HG02840 (cell line): ENCODE results near the gene RPL28.
"Not testable (repeated sequence)": the region's sequence is repeated elsewhere in the genome, so short reads cannot be mapped to it uniquely, and the experiment has no call there.

Experiments used
- ATAC-seq: cut with Tn5 transposase; IDR thresholded peaks from one replicate; pipeline ENCODE4 v1.9.1; 2021; ENCODE audit warnings: mild to moderate bottlenecking, moderate library complexity, moderate number of reproducible peaks; ENCODE audit not compliant: unreplicated experiment, low FRiP score

The RPL28 gene

DNA sequence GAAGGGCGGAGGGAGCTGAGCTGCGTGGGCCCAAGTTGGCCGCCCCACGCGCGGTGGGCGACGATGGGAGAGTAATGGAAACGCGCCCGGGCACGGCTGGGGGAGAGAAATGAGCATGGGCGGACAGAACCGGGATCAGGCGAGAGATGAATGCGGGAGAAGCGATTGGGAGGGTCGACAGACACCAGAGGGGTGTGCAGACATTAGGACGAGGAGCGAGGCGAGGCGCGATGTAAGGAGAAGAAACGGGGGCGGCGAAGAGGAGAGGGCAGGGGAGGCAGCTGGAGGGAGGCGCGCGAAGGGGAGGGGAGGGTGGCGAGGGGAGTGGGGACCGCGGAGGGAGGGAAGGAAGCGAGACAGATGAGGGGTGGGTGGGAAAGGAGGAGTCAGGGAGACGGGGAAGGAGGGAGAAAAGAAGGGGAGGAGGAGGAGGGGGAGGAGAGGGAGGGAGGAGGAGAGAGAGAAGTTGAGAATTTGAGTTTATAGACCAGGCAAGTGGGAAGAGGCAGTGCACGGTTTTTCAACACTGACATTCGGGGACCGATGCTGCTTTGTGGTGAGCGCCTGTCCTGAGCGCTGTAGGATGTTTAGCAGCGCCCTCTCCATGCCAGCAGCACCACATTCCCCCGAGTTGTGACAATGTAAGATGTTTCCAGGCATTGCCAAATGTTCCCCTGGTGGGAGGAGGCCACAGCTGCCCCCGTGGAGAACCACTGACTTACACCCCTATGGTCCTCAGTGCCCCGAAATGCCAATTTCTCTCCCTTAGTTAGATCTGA lies 57.5 kb downstream of the RPL28 start, which contains the start of gene SHISA7:
Gene SHISA7 (minus strand): TSS at position 256 of the 779 bp plus-strand sequence. CDS start 437 bp downstream, outside the sequence.
- no peak for ATAC-seq

DNA sequence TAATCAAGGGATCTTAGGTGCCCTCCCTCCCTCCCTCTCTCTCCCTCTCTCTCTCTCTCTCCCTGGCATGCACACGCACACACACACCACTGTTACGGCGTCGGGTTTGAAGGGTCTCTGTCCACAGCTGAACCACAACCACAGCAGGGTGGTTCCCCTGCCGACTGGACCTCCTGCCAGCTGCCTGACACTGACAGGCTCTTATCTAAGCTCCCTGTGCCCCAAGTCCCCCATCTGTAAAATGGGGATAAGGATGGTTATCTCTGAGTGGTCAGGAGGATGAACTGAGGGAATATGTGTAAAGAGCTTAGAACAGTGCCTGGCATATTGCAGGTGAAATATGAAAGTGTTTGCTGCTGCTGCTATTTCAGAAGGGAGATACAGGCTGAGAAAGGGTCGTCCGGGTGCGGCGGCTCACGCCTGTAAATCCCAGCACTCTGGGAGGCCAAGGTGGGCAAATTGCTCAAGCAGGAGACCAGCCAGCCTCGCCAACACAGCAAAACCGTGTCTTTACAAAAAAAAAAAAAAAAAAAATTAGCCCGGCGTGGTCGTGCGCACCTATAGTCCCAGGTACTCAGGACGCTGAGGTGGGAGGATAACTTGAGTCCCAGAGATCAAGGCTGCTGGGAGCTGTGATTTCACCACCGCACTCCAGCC lies 58.2 kb downstream of the RPL28 start:
- no peak for ATAC-seq

DNA sequence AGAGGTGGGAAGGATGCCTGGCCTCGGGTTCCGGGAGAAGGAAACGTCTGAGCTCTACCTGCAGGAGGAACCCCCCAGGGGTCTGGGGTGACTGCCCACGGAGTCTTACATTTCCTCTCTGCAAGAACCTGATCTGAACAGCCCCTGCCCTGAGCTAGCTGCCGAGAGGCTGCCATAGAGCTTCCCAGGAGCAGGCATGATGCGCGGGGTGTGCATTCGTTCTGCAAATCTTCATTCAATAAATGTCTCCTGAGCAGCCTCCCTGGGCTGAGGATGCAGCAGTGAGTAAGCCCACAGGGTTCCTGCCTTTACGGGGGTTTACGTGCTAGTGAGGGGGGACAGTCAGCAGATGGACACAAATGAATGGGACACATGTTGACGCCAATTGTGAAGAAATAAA lies 58.9 kb downstream of the RPL28 start:
- no peak for ATAC-seq

DNA sequence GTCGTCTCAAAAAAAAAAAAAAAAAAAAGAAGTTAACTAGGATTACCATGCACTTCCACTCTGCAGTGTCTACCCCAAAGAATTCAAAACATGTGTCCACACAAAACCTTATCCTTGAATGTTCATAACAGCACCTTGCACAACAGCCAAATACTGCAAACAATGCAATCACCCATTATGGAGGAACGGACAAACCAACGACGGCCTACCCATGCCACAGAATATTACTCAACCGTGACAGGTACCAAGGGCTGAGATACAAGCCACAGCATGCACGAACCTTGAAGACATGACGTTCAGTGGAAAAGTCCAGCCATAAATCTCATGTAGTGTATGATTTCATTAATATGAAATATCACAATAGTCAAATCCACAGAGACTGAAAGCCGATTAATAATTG lies 60.3 kb downstream of the RPL28 start:
- ATAC-seq, result no peak

DNA sequence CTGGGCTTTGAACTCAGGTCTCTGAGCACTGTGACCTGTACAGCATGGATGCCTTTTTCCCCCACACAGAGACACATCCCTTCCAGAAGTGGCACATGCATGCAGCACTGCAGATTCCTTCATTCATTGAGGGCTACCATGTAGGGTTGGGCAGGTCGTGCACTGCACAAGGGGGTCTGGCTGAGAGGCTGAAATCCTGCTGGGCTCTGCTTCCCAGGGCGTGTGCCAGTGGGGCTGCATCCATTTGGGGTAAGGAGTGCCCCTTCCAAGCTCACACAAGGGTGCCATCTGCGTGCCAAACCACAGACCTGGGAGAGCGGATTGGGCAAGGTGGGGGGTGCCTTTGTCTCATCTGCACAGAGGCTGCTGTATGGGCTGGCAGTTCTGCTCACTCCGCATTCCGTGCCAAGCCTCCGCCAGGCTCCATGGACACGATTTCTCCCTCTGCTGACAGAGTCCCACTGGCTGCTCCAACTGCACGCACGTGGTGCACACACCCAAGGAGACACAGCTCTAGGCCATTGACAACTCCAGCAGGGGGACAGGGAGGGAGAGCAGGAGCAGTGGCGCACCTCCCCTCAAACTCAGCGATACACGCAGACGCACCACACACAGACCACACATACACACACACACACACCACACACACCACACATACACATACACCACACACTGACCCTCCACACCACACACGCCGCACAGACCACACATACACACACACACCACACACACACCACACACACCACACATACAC lies 61.9 kb downstream of the RPL28 start:
- ATAC-seq, result no peak

DNA sequence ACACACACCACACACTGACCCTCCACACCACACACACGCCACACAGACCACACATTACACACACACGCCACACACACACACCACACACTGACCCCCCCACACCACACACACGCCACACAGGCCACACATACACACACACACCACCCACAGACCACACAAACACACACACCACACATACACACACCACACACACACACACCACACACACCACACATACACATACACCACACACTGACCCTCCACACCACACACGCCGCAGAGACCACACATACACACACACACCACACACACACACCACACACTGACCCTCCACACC lies 62.4 kb downstream of the RPL28 start:
- ATAC-seq, result not testable (repeated sequence)

DNA sequence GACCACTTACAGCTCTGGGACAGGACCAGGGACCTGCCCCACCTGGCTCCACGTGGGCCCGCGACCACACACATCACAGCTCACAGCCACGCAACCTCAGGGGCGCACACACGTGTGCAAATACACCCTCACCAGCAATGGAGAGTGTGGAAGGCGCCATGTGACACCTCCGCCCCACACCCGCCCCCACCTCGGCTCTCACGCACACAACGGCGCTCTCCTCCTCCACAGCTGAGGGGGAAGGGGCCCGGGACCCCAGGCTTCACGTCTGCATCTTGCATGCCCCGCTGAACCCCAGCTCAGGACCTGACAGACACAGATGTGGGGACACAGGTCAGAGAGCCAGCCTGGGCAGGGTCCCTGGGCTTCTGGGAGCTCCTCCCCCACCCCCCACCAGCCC lies 63.7 kb downstream of the RPL28 start:
- ATAC-seq, result no peak

DNA sequence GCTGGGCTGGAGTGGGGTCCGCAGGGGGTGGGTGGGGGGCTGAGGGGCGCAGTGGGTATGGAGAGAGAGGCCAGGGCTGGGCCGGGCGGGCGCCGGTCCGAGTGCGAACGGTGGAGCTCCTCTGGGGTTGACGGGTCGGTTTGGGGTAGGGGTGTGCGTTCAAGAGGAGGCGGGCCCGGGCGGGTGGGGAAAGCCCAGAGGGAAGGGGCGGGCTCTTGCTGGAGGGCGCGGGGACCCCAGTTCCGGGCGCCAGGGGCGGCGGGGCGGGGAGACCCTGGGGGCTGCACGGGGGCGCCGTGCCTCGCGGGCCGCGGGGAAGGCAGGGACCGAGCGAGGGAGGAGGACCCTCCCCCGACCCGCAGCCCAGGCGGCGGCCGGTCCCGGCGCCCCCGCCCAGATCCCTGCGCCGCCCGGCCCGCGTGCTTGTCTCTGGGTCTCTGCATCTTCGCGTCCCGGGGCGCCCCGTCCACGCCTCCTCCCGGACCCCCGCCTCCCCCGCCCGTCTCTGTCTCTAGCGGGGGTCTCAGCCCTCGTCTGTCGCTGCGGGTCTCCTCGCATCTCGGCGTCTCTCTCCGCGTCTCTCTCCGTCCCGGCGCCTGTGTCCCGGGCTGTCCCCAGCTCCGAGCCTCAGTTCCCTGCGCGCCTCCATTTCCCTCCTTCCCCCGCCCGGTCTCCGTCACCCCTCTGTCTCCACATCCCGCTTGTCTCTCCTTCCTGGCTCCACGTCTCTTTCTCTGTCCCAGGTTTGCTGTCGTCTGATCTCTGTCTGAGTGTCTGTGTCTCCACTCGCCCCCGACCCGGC lies 65.6 kb downstream of the RPL28 start:
- ATAC-seq, result no peak

DNA sequence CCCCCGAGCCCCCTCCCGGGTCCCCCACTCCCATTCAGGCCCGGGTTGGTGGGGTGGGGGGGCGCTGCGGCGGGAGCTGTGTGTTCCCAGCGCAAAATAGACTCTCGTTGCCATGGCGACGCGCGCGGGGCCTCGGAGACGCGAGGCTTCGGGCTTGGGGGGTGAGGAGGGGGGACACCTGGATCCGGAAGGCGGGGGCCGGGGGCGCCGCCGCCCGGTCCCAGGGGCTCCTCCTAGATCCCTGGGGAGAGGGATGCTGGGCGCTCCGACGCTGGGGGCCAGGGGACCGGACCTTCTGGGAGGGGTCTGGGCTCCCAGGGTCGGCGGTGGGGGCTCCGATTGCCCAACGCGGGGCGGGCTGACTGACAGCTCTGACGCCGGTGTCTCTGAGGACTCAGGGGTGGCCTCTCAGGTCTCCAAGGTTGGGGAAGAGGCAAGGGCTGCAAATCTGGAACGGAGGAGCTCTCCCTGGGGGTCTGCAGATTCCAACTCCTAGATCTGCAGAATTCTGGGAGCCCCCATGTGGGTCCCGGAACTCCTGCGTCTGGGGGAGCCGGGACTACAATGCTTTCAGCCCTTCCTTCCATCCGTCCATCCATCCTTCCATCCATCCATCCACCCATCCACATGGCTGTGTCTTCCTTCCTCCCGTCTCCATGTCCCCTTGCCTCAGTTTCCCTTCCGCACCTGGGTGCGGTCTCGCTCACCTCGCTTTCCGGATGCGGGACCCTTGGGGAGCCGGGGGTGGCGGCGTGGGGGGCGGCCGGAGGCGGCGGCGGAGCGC lies 66.4 kb downstream of the RPL28 start:
- ATAC-seq, result no peak
